Activated T-cell treated with anti-CD3 and anti-CD28 coated beads for 48 hours (primary cell): ENCODE results near the gene UNC93B1.
"Not testable (repeated sequence)": the region's sequence is repeated elsewhere in the genome, so short reads cannot be mapped to it uniquely, and the experiment has no call there.

Source experiments
- DNase-seq: peaks from one replicate; pipeline ENCODE4 v3.0.0-alpha.2; 2020; ENCODE audit warnings: low read depth

UNC93B1 gene

GRCh38 chr11:67991347-67992121 lies 12.4 kb downstream of the UNC93B1 start:
- not testable (repeated sequence) for DNase-seq

- DNase-seq, result not testable (repeated sequence)
Measured at GRCh38 chr11:67990546-67991346, 13.2 kb downstream of the UNC93B1 start.

- DNase-seq, result not testable (repeated sequence)
Measured at GRCh38 chr11:67985302-67985701, 18.6 kb downstream of the UNC93B1 start.

- DNase-seq, result no peak
Measured at GRCh38 chr11:67983951-67984350, 19.9 kb downstream of the UNC93B1 start.

DNA sequence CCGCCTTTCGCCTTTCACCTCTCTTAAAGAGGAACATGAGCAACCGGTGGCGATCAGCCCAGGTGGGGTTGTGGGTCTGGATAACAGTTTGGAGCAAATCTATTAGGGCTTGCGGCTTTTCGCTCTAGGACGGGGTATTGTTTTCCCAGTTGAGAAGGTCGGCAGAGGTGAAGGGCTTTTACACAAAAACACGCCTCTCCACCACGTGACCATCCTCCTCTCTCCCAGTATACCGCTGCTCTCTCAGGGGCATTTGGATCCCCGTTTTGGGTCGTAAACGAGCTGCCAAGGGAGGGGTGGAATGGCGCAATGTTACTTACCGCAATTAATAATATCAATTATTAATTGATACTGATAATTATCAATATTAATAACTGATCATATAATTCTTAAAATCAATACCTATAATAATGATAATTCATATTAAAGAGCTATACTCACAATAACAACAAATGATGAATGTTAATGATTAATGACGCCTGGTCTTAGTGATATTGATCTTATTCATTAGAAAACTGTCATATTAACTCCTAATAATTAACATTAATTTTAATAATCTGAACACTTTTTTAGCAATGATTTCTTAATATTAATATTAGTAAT lies 21.5 kb downstream of the UNC93B1 start:
- not testable (repeated sequence) for DNase-seq

GRCh38 chr11:67981226-67981625 lies 22.7 kb downstream of the UNC93B1 start:
- DNase-seq, result not testable (repeated sequence)

DNA sequence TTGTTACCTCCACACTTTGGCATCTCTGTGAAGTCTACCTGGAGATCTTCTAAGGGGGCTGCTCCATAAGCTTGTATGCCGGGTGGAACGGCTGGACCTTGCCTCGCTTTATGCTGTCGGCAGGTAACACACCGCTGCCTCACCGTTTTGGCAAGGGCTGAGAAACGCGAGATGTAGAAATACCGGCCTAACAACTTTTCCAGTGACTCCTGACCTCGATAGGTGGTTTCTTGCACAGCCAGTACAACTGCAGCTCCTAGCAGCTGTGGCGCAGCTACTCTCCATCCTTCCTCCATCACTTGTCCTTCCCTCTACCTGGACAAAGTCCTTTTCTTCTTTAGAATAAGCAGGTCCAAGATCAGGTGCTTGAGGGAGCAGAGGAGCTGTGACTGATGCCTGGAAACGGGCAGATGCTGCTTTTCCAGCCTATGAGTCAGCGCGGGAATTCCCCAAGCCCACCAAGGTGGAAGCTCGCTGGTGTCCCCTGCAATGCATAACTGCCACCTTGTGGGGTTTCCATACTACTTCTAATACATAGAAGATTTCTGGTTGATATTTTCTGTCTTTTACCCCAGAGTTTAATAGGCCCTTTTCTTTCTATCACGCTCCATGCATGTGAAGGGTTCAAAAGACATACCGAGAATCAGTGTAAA lies 25.0 kb downstream of the UNC93B1 start:
- not testable (repeated sequence) for DNase-seq

DNA sequence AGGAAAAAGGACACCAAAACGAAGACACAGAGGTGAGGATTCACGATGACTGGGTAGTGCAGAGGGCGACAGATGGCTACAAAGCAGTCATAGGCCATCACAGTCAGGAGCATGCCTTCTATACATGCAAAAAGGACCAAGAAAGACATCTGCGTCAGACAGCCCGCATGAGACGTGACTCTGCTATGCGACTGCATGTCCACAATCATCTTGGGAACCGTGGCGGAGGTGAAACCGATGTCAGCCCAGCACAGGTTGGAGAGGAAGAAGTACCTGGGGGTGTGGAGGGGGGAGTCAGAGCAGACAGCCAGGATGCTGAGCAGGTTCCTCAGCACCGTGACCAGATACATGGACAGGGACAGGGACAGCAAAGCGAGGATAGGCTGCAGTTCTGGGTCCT lies 29.2 kb downstream of the UNC93B1 start:
- DNase-seq, result not testable (repeated sequence)

GRCh38 chr11:67965830-67966348 lies 38.0 kb downstream of the UNC93B1 start:
- not testable (repeated sequence) for DNase-seq

DNA sequence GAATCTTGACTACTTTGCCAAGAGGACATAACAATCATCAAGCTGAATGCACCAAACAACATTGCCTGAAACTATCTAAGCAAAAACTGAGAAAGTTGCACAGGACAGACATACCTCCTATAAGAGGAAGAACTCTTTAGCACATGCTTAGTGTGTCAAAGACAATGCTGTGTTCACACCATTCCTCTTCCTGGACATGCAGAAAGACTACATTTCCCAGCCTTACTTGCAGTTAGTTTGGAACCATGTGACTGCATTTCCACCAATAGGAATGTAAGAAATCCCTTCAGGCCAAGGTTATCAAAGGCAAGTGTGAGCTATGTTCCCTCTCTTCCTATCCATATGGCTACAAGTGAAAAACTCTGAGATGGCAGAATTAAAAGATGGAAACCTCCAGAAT lies 39.2 kb downstream of the UNC93B1 start:
- DNase-seq, result not testable (repeated sequence)

GRCh38 chr11:67963879-67964278 lies 40.0 kb downstream of the UNC93B1 start:
- not testable (repeated sequence) for DNase-seq

GRCh38 chr11:67963217-67963616 lies 40.7 kb downstream of the UNC93B1 start:
- DNase-seq, result not testable (repeated sequence)

DNA sequence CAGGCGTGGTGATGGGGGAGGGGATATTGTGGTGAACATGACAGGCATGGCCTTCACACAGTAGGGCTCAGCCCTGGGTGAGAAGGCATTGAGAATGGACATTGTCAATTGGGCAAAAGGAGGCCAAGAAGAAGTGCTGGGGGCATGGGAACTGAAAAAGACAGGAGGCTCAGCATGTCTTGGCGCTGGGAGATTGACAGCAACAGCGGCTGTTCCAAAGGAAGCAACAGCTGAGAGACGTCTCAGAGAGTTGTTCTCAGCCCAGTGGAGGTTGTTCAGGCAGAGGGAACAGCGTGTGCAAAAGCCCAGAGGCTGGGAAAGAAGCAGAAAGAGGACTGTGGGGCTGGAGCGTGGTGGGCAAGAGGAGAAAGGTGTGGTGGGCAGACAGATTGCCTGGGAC lies 47.7 kb downstream of the UNC93B1 start:
- DNase-seq, result not testable (repeated sequence)

DNA sequence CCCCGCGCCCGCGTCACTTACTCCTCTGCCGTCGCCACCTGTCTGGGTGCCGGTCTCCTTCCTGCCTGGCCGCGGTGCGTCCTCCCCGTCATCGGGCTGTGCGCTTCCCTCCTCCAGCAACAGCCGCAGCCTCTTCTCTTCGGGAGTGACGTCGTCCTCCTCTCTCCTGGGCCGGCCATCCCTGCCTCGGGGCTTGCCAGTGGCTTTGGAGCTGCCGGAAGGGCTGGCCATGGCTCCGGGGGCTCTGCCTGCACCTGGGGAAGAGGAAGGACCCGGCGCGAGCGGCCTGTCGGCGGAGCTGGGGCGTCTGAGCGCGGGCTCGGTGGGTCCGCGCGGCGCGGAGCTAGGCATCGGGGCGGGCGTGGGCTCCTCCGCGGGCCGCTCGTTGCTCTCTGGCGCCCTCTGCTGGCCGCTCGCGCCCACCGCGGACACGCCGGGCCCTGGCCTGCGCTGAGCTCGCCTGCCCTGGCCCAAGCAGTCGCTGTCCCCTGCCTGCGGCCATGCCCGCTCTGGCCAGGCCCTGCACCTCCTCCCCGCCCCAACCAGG lies 48.4 kb downstream of the UNC93B1 start:
- peak; percentile 81 for DNase-seq

DNA sequence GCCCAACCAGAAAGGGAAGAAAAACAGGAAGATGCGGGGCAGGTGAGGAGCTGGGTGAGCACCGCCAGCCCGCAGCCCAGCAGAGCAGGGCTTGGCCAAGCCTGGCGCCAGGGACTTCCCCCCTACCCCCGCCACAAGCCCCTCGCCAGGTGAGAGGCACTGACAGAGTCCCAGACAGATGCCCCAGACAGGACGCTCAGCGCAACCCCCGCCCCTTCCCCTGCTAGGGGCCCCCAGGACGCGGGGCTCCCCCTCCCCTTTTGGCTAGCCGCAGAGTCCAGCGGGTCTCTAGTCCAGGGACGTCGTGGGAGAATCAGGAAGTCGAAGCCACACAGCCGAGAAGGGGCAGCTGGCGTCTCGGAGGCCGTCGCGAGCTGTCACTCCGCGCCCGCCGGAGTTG lies 48.9 kb downstream of the UNC93B1 start:
- DNase-seq, result not testable (repeated sequence)

- DNase-seq, result not testable (repeated sequence)
Measured at GRCh38 chr11:67954251-67954650, 49.6 kb downstream of the UNC93B1 start.

DNA sequence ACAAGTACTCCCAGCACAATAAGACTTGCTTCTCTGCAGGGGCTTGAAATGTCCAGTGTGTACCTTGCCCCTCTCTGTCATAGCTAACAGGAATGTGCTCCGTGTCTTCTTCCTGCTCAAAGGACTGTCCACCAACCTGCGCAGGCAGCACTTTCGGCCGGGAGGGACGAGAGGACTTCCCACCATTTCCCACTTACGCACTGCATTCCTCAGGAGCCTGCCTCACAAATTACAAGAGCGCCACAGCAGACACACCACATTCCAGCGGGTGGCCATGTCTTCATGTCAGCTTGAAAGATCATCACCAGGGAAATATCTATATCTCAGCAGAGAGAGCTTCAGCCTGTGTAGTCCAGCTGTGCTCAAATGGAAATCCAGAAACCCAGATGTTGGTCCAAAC lies 53.2 kb downstream of the UNC93B1 start:
- not testable (repeated sequence) for DNase-seq

DNA sequence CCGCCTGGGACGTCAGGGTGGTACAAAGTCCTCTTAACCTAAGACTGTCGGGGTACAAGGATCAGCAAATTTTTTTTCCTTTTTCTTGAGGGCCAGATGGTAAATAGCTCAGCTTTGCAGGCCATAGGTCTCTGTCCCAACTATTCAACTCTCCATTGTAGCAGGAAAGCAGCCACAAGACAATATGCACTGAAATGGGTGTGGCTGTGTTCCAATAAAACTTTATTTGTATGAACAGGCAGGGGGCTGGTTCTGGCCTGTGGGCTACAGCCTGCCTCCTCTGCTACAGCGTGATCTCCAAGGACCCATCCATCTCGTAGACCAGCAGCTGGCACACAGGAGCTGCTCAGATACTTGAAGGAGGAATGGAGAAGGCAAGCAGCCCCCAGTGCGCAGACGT lies 56.1 kb downstream of the UNC93B1 start:
- DNase-seq, result not testable (repeated sequence)

GRCh38 chr11:67946403-67946802 lies 57.5 kb downstream of the UNC93B1 start:
- DNase-seq, result not testable (repeated sequence)

DNA sequence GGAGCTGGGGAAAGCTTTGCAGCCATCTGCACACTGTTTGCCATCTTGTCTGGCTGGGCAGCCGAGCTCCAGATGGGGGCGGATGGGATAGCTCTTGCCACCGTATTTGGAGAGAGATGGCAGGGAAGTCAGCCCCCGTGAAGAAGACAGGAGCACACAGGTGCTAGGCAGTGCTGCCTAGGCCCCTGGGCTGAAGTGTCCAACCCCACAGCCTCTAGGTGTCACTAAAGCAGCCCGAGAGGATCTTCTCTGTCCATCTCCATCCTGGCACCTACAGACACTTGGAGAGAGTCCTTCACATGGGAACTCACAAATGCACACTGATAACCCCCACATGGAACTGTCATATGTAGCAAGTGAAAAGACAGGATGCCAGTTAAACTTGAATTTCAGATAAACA lies 60.5 kb downstream of the UNC93B1 start:
- not testable (repeated sequence) for DNase-seq
